NCI-H82 (cell line): Measurements from ENCODE around the gene NFASC.

Experiments used
- DNase-seq: peaks from one replicate; lab custom pipeline; 2025; lab: John Stamatoyannopoulos, UW

Gene NFASC

GRCh38 chr1:204928671-204929486 lies 58.2 kb downstream of the NFASC start:
- peak; percentile 97 for DNase-seq

GRCh38 chr1:204929487-204930154 lies 59.0 kb downstream of the NFASC start:
- DNase-seq, result peak; percentile 65

- no peak for DNase-seq
Observed at GRCh38 chr1:204930155-204930523, 59.5 kb downstream of the NFASC start.

- DNase-seq, result no peak
Observed at GRCh38 chr1:204931313-204931712, 60.7 kb downstream of the NFASC start.

- no peak for DNase-seq
Observed at GRCh38 chr1:204931768-204932572, 61.3 kb downstream of the NFASC start.

GRCh38 chr1:204932573-204932909 lies 61.9 kb downstream of the NFASC start:
- DNase-seq, result no peak

GRCh38 chr1:204935155-204935554 lies 64.5 kb downstream of the NFASC start:
- DNase-seq, result no peak

- DNase-seq, result no peak
Observed at GRCh38 chr1:204936765-204937164, 66.1 kb downstream of the NFASC start.

- DNase-seq, result no peak
Observed at GRCh38 chr1:204937901-204938300, 67.2 kb downstream of the NFASC start.

- DNase-seq, result no peak
Observed at GRCh38 chr1:204940591-204940990, 69.9 kb downstream of the NFASC start.

- peak; percentile 92 for DNase-seq
Observed at GRCh38 chr1:204941421-204942338, 71.0 kb downstream of the NFASC start.

GRCh38 chr1:204943495-204943894 lies 72.8 kb downstream of the NFASC start:
- no peak for DNase-seq

GRCh38 chr1:204944662-204945061 lies 74.0 kb downstream of the NFASC start:
- DNase-seq, result no peak

GRCh38 chr1:204945565-204945977 lies 74.9 kb downstream of the NFASC start:
- DNase-seq, result no peak

GRCh38 chr1:204946640-204947039 lies 76.0 kb downstream of the NFASC start:
- DNase-seq, result no peak

GRCh38 chr1:204947338-204947737 lies 76.7 kb downstream of the NFASC start:
- no peak for DNase-seq

- no peak for DNase-seq
Observed at GRCh38 chr1:204947747-204948146, 77.1 kb downstream of the NFASC start.

GRCh38 chr1:204950353-204951001 lies 79.8 kb downstream of the NFASC start:
- DNase-seq, result peak; percentile 42

- no peak for DNase-seq
Observed at GRCh38 chr1:204958317-204959307, 88.0 kb downstream of the NFASC start.

GRCh38 chr1:204959374-204959773 lies 88.7 kb downstream of the NFASC start:
- no peak for DNase-seq
